ENCODE results near the gene BCL2L13.
"Not testable (repeated sequence)": the region's sequence is repeated elsewhere in the genome, so short reads cannot be mapped to it uniquely, and the experiment has no call there.

The BCL2L13 gene

DNA sequence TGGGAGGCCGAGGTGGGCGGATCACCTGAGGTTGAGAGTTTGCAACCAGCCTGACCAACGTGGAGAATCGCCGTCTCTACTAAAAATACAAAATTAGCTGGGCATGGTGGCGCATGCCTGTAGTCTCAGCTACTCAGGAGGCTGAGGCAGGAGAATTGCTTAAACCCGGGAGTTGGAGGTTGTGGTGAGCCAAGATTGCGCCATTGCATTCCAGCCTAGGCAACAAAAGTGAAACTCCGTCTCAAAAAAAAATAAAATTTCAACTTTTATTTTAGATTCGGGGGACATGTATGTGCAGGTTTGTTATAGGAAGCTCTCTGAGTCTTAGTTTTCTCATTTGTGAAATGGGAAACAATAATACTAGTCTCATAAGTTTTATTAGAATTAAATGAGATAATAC, 58.6 kb downstream of the BCL2L13 start:
- DNase-seq = not testable (repeated sequence)

DNA sequence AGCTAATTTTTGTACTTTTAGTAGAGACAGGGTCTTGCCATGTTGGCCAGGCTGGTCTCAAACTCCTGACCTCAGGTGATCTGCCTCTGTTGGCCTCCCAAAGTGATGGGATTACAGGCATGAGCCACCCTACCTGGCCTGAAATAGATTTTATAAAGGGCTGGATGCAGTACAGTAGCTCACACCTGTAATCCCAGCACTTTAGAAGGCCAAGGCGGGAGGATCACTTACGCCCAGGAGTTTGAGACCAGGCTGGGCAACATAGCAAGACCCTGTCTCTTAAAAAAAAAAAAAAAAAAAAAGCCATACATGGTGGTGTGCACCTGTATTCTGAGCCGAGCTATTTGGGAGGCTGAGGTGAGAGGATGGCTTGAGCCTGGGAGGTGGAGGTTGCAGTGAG, 59.7 kb downstream of the BCL2L13 start:
- not testable (repeated sequence) for DNase-seq

DNA sequence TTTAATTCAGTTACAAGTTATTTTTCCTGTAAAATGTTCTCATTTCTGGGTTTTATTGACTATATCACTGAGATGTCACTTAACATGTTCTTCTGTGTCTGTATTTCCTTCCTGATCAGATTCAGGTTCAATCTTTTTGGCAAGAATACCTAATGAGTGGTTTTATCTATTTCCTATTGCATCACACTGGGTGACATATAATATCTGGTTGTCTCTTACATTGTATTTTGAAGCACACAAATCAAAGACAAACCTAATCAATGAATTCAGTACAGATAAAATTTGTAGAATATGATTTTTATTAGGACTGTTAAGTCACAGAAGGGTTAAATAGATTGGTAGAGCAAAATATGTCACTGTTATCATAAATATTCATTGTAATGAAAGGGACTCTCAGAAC, 60.4 kb downstream of the BCL2L13 start:
- no peak for DNase-seq

DNA sequence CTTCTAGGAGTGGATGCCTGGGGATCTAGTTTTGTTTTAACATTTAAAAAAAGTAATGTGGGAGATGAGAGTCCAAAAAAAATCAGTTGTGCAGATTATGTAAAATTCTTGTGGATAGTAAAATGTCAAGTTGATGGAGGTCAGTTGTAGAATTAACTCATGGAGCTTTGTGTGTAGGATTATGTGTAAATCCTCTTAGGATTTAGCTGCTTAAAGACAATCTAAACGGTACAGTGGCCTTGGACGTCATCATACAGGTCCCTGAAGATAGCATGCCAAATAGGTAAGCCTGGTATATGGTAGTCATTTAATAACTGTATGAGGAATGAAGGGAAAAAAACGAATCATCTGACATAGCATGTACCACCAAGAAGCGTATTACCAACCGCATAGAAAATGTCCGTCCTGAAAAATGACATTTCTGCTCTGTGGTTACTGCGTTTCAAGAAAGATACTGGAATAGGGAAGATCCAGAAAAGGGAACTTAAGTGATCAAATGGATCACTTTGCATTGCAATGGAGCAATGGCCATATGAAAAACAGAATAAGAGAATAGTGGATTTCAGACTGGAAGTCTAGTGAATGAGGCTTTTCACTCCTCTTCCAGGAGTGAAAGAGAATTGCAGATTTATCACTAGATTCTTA, 61.3 kb downstream of the BCL2L13 start:
- no peak for DNase-seq

DNA sequence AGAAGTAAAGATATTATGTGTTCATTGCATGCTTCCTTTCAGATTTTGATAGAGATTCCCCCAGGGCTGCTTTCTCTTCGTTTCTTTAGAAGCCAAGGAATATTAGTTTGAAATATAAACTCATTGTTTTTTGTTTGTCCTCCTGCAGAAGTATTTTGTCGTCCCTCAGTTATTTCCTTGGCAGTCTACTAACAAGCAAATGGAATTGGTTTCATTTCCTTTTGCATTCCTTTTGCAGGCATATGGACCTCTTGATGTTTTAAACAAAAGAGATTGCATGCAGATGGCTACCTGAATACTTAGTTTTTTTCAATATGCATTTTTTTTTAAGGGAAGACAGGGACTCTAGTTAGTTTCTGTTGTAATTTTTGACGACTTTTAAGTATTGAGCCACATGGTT, 62.2 kb downstream of the BCL2L13 start:
- no peak for DNase-seq

DNA sequence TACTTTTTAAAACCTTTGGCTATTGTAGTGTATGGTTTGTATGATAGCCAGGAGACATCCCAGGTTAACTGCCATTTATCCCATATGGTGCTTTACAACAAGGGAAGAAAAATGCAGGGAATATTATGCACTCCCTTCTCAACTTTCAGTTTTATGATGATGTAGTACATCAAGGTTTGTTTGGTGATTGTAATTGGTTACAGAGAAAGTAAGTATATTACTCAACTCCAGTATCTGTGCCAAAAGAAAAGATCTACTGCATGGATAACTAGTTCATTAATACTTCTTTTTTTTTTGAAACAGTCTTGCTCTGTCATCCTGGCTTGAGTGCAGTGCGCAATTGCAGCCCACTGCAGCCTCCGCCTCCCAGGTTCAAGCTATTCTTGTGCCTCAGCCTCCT, 65.3 kb downstream of the BCL2L13 start:
- no peak for DNase-seq

DNA sequence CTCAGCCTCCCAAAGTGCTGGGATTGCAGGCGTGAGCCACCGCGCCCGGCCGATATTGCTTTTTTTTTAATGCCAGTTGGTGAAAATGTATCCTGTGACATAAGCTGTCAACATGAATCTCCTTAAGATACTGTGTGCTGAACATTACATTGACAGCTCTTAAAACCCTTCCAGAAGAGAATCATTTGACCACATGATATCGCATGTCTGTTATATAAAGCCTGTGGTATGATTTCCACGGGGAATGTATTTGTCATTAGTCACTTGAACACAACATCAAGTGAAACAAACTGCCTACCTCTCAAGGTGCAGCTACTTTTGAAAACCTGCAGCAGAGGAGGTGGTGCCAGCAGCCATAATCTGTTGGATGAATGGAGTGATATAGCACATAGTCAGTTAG, 67.0 kb downstream of the BCL2L13 start:
- DNase-seq = no peak

DNA sequence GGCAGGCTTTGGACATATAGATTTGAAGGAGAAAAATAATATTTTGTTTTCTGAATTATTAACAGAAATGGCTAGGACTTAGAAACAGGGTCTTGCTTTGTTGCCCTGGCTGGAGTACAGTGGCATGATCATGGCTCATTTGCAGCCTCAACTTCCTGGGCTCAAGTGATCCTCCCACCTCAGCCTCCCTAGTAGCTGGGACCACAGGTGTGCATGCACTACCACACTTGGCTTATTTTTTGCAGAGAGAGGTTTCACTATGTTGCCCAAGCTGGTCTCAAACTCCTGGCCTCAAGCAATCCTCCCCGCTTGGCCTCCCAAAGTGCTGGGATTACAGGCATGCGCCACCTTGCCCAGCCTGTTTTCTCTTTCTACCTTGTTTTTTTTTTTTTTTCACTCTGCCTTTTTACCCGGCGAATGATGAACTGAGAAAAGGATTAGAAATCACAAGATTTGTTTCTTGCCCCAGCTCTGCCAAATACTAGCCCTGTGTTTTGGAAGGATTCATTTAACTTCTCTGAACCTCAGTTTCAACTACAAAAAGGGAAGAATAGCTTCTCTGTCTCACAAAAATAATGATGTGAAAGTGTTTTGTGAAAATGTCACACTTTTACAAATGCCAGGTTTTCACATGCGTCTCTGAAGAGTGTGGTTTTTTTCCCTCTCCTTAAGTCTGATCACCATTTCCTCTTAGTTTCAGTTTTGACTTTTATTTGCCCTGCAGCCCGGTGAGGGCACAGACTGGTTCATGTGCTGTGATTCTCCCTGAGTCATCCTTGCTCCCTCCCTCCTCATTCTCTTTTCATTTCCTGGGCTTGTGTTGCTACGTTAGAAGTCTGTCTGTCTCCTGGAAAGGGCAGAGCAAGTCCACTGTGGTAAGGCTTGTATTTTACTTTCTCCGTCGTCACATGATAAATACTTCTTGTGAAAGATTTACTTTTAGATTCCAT, 67.7 kb downstream of the BCL2L13 start:
- no peak for DNase-seq

DNA sequence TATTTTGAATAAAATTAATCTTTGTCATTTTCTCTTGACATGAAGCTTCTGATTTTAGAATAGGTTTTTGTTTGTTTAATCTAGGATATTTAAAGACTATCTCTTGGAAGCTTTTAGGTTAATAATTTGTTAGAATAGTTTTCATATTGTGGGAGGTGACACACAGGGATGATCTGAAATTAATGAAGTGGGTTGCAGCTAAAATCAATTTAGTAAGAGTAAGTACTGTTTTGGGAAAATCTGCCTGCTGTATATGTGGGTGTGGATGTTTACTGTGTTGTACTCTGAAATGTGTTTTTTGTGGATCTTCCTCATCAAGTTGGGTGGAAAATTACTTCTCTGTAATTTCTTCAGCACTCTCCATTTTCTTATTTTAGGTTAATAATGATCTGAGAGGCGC, 68.4 kb downstream of the BCL2L13 start:
- DNase-seq = no peak

DNA sequence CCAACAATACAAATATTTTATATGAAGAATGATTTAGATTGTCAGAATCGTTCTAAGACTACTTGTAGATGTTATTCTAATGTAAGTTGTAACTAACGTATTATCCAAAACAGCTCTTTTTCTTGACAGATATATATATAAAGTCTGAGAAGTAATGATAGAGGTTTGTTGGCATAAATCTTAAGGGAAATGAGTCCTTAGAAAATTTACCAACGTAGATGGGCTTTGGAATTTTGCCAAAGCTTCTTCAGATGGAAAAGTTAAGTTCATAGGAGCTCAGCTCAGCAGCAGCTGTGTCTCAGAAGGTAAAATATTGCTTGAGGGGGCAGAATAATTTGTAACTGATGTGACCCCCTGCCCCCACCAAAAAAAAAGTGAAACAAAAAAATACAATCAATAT, 69.0 kb downstream of the BCL2L13 start:
- DNase-seq = no peak

DNA sequence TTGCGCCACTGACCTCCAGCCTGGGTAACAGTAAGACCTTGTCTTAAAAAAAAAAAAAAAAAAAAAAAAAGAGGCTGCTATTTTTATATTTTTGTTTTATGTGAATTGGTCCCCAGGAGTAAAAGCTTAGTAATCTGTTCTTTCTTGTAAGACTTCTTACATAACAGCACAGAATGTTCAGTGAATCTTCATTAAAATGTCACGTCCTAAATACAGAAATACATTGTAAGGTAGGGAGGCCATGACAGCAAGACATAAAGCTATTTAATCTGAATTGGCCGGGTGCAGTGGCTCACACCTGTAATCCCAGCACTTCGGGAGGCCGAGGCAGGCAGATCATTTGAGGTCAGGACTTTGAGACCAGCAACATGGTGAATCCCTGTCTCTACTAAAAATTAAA, 71.5 kb downstream of the BCL2L13 start:
- DNase-seq = no peak

DNA sequence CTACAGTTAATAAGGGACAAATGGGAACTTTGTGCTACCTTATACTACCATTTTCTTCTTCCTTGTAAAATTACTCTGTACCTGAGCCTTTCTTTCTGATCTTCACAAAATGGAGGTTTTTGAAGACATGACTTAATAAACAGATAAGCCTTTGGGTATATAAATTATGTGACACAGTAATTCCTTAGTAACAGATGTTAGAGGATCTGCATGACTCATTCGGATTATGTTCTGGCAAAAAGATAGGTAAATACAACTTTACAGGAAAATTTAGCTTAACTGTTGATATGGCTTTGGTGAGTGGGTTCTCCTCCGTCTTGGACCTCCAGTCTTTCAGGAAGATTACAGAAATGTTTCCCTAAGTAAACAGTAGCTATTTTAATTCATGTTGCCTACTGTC, 73.9 kb downstream of the BCL2L13 start:
- no peak for DNase-seq

DNA sequence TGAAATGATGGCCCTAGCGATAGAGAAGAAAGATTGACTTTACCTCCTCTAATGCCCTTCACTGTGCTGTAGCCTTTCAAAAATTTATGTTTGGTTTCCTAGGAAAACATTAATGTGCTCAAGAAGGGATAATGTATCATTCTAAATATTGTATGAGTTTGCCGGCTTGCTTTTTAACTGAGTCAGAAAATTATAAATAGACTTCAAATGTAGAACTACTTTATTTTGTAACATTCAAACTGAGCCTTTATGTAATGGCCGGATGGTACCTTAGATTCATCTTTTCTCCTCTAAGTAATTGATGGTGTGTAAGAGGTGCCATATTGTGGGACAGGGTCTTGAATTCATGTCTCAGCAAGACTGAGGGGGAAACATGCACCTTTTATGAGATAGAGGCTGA, 78.0 kb downstream of the BCL2L13 start:
- no peak for DNase-seq

DNA sequence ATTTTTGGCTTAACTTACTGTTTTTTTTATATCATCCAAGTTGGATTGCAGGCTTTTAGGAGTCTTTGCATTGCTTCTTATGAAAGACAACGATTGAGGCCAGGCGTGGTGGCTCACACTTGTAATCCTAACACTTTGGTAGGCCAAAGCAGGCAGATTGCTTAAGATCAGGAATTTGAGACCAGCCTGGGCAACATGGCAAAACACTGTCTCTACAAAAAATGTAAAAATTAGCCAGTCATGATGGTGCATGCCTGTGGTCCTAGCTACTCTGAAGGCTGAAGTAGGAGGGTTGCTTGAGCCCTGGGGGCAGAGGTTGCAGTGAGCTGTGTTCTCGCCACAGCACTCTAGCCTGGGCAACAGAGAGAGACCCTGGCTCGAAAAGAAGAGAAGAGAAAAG, 79.2 kb downstream of the BCL2L13 start:
- DNase-seq = no peak

DNA sequence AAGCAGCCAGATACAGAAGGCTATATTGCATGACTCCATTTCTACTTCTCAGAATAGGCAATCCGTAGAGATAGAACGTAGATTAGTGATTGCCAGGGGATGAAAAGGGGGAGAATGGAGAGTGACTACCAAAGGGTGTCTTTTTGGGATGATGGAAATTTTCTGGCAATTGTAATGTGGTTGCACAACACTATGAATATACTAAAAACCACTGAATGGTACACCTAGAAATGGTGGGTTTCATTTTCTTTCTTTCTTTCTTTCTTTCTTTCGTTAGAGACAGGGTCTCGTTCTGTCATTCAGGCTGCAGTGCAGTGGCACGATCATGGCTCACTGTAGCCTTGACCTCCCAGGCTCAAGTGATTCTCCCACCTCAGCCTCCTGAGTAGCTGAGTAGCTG, 81.4 kb downstream of the BCL2L13 start:
- no peak for DNase-seq

DNA sequence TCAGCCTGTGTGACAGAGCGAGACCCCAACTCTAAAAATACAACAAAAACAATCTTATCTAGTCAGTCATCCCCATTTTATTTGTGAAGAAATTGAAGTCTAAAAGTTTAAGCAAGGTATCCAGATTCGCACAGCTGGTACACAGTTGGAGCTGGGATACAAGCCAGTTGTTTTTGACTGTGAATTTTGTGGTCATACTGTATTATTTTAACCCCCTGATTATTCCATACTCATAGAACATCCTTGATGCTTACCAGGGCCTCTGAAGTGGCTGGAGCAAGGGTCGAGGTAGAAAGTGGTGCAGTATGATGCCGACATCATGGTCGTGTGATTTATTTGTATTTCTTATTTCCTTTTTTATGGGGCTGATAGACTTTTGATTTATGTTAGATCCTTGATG, 85.7 kb downstream of the BCL2L13 start:
- no peak for DNase-seq

DNA sequence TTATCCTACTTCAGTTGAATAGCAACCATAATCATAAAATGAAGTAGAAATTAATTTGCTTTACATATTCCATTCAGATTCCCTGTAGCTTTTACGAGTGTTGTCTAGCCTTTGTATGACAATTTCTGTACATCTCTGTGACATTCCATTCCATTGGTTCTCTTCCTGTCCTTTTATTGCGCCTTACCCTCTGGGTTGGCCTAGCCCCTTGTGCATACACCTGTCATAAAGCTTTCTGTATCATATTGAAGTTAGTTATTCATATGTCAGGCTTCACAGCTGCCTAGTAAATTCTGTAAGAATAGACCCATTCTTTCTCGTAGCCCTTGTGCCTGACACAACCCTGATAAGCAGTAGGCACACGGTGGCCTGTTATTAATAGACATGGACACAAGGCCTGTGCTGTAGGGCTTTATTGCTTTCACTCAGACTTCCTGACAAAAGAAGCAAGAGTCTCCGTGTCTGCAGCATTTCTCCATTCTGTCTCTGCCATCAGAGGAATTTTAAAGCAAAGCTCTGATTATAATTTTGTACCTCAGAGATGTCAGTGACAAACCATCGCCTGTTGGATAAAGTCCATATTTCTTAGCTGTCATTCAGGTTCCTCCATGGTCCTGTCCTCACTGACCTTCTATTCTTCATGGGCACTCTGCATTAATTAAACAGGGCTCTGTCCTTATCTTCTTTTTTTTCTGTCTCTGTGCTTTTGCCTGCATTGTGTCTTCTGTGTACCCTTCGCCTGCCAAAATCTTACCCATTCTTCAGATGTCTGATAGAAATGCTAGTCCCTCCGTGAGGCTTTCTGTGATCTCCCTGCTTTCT, 86.3 kb downstream of the BCL2L13 start:
- no peak for DNase-seq

DNA sequence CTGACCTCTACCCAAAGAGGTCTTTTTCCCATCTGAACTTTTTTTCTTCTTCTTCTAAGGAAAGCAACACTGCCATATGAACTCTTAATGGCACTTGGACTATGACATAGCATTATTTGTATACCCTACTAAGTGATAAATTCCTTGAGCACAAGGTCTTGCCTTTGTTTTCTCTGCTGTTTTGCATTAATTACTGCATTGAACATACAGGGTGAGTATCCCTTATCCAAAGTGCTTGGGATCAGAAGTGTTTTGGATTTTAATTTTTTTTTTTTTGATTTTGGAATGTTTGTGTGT, 86.9 kb downstream of the BCL2L13 start:
- no peak for DNase-seq

DNA sequence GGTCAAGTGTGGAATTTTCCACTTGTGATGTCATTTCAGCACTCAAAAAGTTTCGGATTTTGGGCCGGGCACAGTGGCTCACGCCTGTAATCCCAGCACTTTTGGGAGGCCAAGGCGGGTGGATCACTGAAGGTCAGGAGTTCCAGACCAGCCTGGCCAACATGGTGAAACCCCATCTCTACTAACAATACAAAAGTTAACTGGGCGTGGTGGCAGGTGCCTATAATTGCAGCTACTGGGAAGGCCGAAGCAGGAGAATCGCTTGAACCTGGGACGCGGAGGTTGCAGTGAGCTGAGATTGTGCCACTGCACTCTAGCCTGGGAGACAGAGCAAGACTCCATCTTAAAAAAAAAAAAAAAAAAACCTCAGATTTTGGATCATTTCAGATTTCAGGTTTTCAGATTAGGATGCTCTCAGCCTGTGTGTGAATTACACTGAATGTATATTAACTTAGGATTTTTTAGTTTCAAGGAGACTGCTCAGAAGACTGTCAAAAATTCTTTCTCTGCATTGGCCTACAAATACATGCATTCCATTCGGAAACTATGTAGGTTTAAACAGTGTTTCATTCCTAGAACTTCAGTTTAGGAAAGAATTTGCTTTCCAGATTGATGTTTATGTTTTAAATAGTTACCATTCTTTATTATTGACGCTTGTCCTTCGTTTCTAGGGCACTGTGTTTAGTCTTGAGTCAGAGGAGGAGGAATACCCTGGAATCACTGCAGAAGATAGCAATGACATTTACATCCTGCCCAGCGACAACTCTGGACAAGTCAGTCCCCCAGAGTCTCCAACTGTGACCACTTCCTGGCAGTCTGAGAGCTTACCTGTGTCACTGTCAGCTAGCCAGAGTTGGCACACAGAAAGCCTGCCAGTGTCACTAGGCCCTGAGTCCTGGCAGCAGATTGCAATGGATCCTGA, 87.7 kb downstream of the BCL2L13 start:
- no peak for DNase-seq

DNA sequence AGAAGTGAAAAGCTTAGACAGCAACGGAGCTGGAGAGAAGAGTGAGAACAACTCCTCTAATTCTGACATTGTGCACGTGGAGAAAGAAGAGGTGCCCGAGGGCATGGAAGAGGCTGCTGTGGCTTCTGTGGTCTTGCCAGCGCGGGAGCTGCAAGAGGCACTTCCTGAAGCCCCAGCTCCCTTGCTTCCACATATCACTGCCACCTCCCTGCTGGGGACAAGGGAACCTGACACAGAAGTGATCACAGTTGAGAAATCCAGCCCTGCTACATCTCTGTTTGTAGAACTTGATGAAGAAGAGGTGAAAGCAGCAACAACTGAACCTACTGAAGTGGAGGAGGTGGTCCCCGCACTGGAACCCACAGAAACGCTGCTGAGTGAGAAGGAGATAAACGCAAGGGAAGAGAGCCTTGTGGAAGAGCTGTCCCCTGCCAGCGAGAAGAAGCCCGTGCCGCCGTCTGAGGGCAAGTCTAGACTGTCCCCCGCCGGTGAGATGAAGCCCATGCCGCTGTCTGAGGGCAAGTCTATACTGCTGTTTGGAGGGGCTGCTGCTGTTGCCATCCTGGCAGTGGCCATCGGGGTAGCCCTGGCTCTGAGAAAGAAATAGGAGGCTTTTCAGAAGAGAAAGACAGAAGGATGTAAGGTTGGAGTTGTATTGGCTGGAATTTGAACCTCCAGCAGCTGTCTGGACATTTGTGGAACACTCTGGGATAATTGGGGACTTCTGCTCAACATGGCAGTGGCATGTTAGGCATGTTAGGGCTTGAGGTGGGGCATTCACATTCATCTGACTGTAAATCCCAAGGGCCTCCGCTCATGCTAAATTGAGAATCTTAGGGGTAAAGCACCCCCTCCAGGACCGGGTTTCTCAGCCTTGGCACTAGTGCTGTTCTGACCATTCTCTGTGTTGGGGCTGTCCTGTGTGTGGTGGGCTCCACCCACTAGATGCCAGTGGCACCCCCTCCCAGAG, 88.7 kb downstream of the BCL2L13 start:
- DNase-seq = no peak

DNA sequence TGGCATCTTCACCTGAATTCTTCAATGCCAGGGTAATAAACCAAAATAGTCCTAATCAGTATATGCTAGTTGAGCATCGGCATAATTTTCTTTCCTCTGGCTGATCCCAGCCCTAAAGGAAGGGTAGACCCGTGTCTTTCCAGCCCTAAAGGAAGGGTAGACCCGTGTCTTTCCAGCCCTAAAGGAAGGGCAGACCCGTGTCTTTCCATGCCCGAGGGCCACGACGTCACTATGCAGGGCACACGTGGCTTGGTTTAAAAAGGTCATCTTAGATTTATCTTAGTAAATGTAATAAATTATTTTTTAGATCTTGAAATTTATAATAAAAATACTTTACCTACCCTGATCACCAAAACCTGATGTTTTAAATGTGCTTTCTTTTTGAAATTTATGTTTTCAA, 90.2 kb downstream of the BCL2L13 start:
- no peak for DNase-seq
